B cell (primary cell): ENCODE results near the gene DOCK1. TPM values are rescaled to one million over a fixed set of nuclear protein-coding genes. Genes with fewer than 3 reads are reported as not detected.

ENCODE experiments used
- ATAC-seq: fragments of 200-7000 bp; cut with Tn5 transposase; one replicate; pipeline ENCODE4 v1.10.0; 2021; ENCODE audit warnings: low read depth, mild to moderate bottlenecking, moderate number of reproducible peaks, moderate library complexity
- CTCF ChIA-PET: fragments of 350-600 bp; sonication (Branson Sonifier 250); formaldehyde crosslinking; loops from one replicate; lab custom pipeline; 2021; ENCODE audit warnings: antibody characterized with exemption, inconsistent platforms; lab: Charles Lee
- POLR2A ChIA-PET: fragments of 350-600 bp; sonication (Branson Sonifier 250); formaldehyde crosslinking; loops from one replicate; lab custom pipeline; 2021; ENCODE audit warnings: antibody characterized with exemption; lab: Charles Lee
- DNase-seq: peaks from one replicate; pipeline ENCODE4 v3.0.0; 2013
- H2AFZ ChIP-seq: 2 replicates; pipeline ENCODE4 v1.6.1; 2012; ENCODE audit warnings: mild to moderate bottlenecking, low read depth, low read length; ENCODE audit not compliant: insufficient read depth, poor library complexity, severe bottlenecking
- H3K27ac ChIP-seq, 2 donors: 1 replicate in 1 of 2; 2 replicates in 1 of 2; pipeline ENCODE4 v1.5.1; 2012 to 2013; ENCODE audit warnings: low read length in 2 of 2, mild to moderate bottlenecking in 2 of 2, moderate library complexity in 1 of 2
- H3K27me3 ChIP-seq, 4 experiments: fragments of 200-600 bp in 1 of 4; sonication (generic) in 1 of 4; replicated peaks in 1 of 4; 1 replicate in 2 of 4; 2 replicates in 2 of 4; pipeline versions ENCODE4 v1.6.1 to v1.7.0; 2013 to 2016; ENCODE audit warnings: low read length in 3 of 4, mild to moderate bottlenecking in 2 of 4, mixed read lengths in 1 of 4, moderate library complexity in 1 of 4; ENCODE audit not compliant: insufficient read depth in 4 of 4, control insufficient read depth in 3 of 4; ENCODE audit errors: control extremely low read depth in 1 of 4
- H3K36me3 ChIP-seq, 2 experiments: replicated peaks in 1 of 2; 1 replicate in 1 of 2; 2 replicates in 1 of 2; pipeline versions ENCODE4 v1.6.1 to v1.7.1; 2013; ENCODE audit warnings: low read length in 1 of 2; ENCODE audit not compliant: insufficient read depth in 2 of 2, control insufficient read depth in 1 of 2; ENCODE audit errors: control extremely low read depth in 1 of 2, extremely low read depth in 1 of 2
- H3K4me1 ChIP-seq, 2 donors: fragments of 200-600 bp in 1 of 2; sonication (generic) in 1 of 2; 1 replicate in 1 of 2; 2 replicates in 1 of 2; pipeline versions ENCODE4 v1.5.1 to v1.6.1; 2013 to 2017; ENCODE audit warnings: low read length in 2 of 2; ENCODE audit not compliant: control insufficient read depth in 2 of 2, insufficient read depth in 2 of 2
- H3K4me2 ChIP-seq: replicated peaks from 2 replicates; pipeline ENCODE3; 2012; ENCODE audit warnings: mild to moderate bottlenecking, low read depth, low read length; ENCODE audit not compliant: poor library complexity, severe bottlenecking
- H3K4me3 ChIP-seq, 5 experiments: fragments of 200-600 bp in 1 of 5; sonication (generic) in 1 of 5; 1 replicate in 3 of 5; 2 replicates in 2 of 5; pipeline versions ENCODE4 v1.5.1 to v1.7.0; 2011 to 2016; ENCODE audit warnings: low read length in 4 of 5, mild to moderate bottlenecking in 4 of 5, low read depth in 2 of 5, control low read depth in 1 of 5, moderate library complexity in 1 of 5; ENCODE audit not compliant: insufficient read depth in 1 of 5; ENCODE audit errors: control extremely low read depth in 1 of 5, extremely low read depth in 1 of 5
- H3K79me2 ChIP-seq: fragments of 200-600 bp; sonication (generic); one replicate; pipeline ENCODE4 v1.6.0; 2016; ENCODE audit warnings: low read length; ENCODE audit not compliant: control insufficient read depth, insufficient read depth
- H3K9ac ChIP-seq: fragments of 200-600 bp; sonication (generic); 2 replicates; pipeline ENCODE4 v1.6.1; 2017; ENCODE audit warnings: mild to moderate bottlenecking, low read length, moderate library complexity
- H3K9me3 ChIP-seq, 3 donors: one replicate each; pipeline versions ENCODE4 v1.6.1 to v1.7.1; 2013; ENCODE audit warnings: low read length in 2 of 3; ENCODE audit not compliant: control insufficient read depth in 2 of 3, insufficient read depth in 1 of 3; ENCODE audit errors: control extremely low read depth in 1 of 3
- H4K20me1 ChIP-seq: 2 replicates; pipeline ENCODE4 v1.6.0; 2012; ENCODE audit warnings: mild to moderate bottlenecking, low read length; ENCODE audit not compliant: insufficient read depth, control insufficient read depth, poor library complexity, severe bottlenecking
- H3K27ac Mint-ChIP-seq: one replicate; pipeline ENCODE4 v1.8.0; 2021; ENCODE audit warnings: mixed read lengths
- H3K27me3 Mint-ChIP-seq: one replicate; pipeline ENCODE4 v1.8.0; 2021; ENCODE audit warnings: mixed read lengths
- H3K4me1 Mint-ChIP-seq: one replicate; pipeline ENCODE4 v1.8.0; 2021; ENCODE audit warnings: mixed read lengths
- H3K4me3 Mint-ChIP-seq: one replicate; pipeline ENCODE4 v1.8.0; 2021; ENCODE audit warnings: mixed read lengths
- H3K9me3 Mint-ChIP-seq: one replicate; pipeline ENCODE4 v1.8.0; 2022; ENCODE audit warnings: mixed read lengths; ENCODE audit not compliant: insufficient read depth
- CTCF ChIP-seq: fragments of 200-600 bp; IDR thresholded peaks from one replicate; pipeline ENCODE4 v1.8.0; 2022; ENCODE audit warnings: antibody characterized with exemption, mild to moderate bottlenecking
- EZH2 ChIP-seq: IDR thresholded peaks from 2 replicates; pipeline ENCODE4 v1.6.1; 2012; ENCODE audit warnings: borderline replicate concordance, low read depth, mild to moderate bottlenecking, moderate library complexity, low read length; ENCODE audit not compliant: insufficient read depth, poor library complexity, severe bottlenecking
- WGBS: methylation state at CpG from one replicate; pipeline ENCODE4 v1.1.5; 2013; ENCODE audit warnings: missing lambda C conversion rate; ENCODE audit not compliant: insufficient coverage; 5-methylcytosine and 5-hydroxymethylcytosine counted together
- intact Hi-C: fragments of 100-400 bp; cut with micrococcal nuclease; formaldehyde crosslinking; loops from one replicate; pipeline ENCODE4 v1.10.0; 2022
- polyA plus RNA-seq: library from polyadenylated mRNA; depleted of rRNA; stranded (reverse); fragments of >200 nt; gene quantifications from 2 replicates; pipeline ENCODE4 v1.2.3, GENCODE V29; 2012
- total RNA-seq, 2 donors: library from RNA; stranded (reverse); fragments of 120-200 nt in 1 of 2; gene quantifications; 1 replicate in 1 of 2; 2 replicates in 1 of 2; pipeline versions ENCODE4 v1.2.3 to v1.2.4, GENCODE V29; 2013 to 2022

DOCK1 gene
- total and polyA plus RNA-seq, 2 donors (not counting 1 experiment from before 2014, with no cell fraction given): not detected

GRCh38 chr10:126910798-126911197, 5.6 kb downstream of the DOCK1 start:
- POLR2A ChIA-PET: no interaction called here
- no peak overlapping the region for H2AFZ ChIP-seq
- H4K20me1 ChIP-seq: no peaks in the 10 kb centered on the region
- H3K4me3 ChIP-seq: no peak overlapping the region
- H3K36me3 ChIP-seq: no peaks in the 10 kb centered on the region
- H3K9ac ChIP-seq: no peak overlapping the region
- H3K4me2 ChIP-seq: no peak overlapping the region
- H3K27ac Mint-ChIP-seq: no peak overlapping the region
- peaks cover 9% of the 10 kb centered on the region for H3K27me3 Mint-ChIP-seq
- 96% methylated on average over 3 of the region's 6 CpGs for whole genome bisulfite sequencing
- H3K79me2 ChIP-seq: no peaks in the 10 kb centered on the region
- DNase-seq: no peak
- ATAC-seq: no peak
- TF ChIP-seq CTCF (no peak), EZH2 (no peak)
- CTCF ChIA-PET: no interaction called here
- peaks cover 3% of the 10 kb centered on the region for H3K9me3 Mint-ChIP-seq
- no peaks in the 10 kb centered on the region for H3K4me1 ChIP-seq
- intact Hi-C loops: no loop called here
- peaks cover 0 to 28% (median 0%) of the 10 kb centered on the region in 3 donors for H3K9me3 ChIP-seq
- H3K4me1 Mint-ChIP-seq: peaks cover 2% of the 10 kb centered on the region
- H3K4me3 Mint-ChIP-seq: no peak overlapping the region
- H3K27ac ChIP-seq: no peak overlapping the region
- H3K27me3 ChIP-seq: peaks cover 0 to 6% (median 0%) of the 10 kb centered on the region in 4 experiments

GRCh38 chr10:126911301-126911700, 6.1 kb downstream of the DOCK1 start:
- Histone ChIP-seq H3K79me2 (no peaks in the 10 kb centered on the region), H3K4me1 (no peaks in the 10 kb centered on the region), H3K4me3 (no peak overlapping the region), H3K27ac (no peak overlapping the region), H3K27me3 (peaks cover 0 to 5% (median 0%) of the 10 kb centered on the region in 4 experiments), H4K20me1 (no peaks in the 10 kb centered on the region), H3K4me2 (no peak overlapping the region), H3K36me3 (no peaks in the 10 kb centered on the region), H2AFZ (no peak overlapping the region), H3K9ac (no peak overlapping the region), H3K9me3 (peaks cover 0 to 27% (median 0%) of the 10 kb centered on the region in 3 donors)
- Mint-ChIP-seq H3K4me1 (peaks cover 2% of the 10 kb centered on the region), H3K27me3 (peaks cover 8% of the 10 kb centered on the region), H3K4me3 (no peak overlapping the region), H3K27ac (no peak overlapping the region), H3K9me3 (peaks cover 3% of the 10 kb centered on the region)
- intact Hi-C loops: no loop called here
- DNase-seq: no peak
- WGBS: 98% methylated on average over 11 of the region's 11 CpGs
- TF ChIP-seq EZH2: no peak
- no peak for TF ChIP-seq CTCF
- ATAC-seq: no peak
- CTCF ChIA-PET: no interaction called here
- POLR2A ChIA-PET: no interaction called here
